Measurements from ENCODE around the gene EBF3.

The EBF3 gene

DNA sequence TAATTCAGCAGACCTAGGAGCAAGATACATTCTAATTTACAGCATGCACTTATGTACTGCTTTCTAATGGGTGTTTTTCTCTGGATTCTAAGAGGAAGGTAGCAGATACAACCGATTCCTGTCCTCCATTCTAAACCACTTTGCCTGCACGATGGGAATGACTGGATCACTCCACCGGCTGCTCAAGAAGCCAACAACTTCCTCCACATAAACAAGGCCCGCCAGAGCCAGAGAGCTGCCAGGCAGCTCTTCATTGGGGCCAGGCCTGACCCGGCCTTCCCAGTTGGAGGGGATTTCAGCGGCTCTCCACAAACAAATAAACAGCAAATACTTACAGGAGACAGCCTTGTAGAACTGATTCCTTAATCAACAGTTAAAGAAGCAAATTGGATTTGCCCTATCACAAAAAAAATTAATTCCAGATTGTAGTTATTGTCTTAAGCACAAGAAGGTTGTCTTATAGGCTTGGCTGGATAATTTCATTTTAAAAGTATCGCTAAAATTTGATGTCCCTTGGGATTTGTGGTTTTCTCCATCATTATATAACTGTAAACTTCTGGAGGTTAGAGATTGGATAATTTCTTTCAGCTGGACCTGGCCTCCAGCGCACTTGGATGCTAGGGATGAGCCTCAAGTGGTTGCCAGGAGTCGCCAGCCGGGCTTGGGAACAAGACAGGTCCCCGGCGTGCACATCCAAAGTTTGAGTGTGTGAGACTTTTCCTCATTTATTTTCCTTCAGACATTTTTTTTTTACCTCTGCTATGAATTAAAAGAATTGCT is 20.9 kb downstream of the EBF3 start:
- H3K4me3 ChIP-seq (ENCODE audit: low read depth, low read length) = no peak overlapping the region
- TF ChIP-seq, protein P1, sequence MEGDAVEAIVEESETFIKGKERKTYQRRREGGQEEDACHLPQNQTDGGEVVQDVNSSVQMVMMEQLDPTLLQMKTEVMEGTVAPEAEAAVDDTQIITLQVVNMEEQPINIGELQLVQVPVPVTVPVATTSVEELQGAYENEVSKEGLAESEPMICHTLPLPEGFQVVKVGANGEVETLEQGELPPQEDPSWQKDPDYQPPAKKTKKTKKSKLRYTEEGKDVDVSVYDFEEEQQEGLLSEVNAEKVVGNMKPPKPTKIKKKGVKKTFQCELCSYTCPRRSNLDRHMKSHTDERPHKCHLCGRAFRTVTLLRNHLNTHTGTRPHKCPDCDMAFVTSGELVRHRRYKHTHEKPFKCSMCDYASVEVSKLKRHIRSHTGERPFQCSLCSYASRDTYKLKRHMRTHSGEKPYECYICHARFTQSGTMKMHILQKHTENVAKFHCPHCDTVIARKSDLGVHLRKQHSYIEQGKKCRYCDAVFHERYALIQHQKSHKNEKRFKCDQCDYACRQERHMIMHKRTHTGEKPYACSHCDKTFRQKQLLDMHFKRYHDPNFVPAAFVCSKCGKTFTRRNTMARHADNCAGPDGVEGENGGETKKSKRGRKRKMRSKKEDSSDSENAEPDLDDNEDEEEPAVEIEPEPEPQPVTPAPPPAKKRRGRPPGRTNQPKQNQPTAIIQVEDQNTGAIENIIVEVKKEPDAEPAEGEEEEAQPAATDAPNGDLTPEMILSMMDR (IDR thresholded peaks at IDR 0.05; ENCODE audit: borderline replicate concordance, insufficient read depth, low read depth, low read length) = no peak

DNA sequence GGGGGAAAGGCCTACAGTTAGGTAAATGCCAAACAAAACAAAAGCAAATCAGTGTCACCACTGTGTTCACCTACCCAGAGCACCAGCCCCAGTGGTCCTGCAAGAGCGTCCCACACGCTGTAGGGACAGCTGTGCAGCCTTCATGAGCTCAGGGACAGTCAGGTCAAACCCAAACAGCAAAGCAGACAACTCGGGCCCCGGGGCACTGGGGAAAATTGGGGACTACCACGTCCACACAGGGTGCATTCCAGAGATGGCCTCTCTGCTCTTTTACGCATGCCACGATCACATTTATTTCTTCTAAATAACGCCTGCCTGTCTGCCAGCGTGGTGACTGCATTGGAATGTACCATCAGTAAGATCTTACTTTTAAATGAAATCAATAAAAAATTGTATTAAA is 21.7 kb downstream of the EBF3 start:
- TF ChIP-seq, protein P1 (IDR thresholded peaks at IDR 0.05; ENCODE audit: borderline replicate concordance, insufficient read depth, low read depth, low read length) = no peak
- H3K4me3 ChIP-seq (ENCODE audit: low read depth, low read length) = no peak overlapping the region

DNA sequence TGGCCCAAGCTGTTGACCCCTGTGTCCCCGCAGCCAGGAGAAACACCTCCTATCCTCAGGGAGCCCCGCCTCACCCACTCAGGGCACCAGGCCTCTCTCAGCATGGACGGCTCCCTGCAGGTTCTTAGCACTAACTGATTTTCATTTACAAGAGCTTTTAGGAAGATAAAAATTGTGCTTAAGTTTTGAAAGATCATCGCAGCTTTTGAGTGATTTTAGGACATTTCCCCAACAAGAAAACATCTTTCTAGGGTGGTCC is 22.1 kb downstream of the EBF3 start:
- TF ChIP-seq, protein P1 (IDR thresholded peaks at IDR 0.05; ENCODE audit: borderline replicate concordance, insufficient read depth, low read depth, low read length) = no peak

DNA sequence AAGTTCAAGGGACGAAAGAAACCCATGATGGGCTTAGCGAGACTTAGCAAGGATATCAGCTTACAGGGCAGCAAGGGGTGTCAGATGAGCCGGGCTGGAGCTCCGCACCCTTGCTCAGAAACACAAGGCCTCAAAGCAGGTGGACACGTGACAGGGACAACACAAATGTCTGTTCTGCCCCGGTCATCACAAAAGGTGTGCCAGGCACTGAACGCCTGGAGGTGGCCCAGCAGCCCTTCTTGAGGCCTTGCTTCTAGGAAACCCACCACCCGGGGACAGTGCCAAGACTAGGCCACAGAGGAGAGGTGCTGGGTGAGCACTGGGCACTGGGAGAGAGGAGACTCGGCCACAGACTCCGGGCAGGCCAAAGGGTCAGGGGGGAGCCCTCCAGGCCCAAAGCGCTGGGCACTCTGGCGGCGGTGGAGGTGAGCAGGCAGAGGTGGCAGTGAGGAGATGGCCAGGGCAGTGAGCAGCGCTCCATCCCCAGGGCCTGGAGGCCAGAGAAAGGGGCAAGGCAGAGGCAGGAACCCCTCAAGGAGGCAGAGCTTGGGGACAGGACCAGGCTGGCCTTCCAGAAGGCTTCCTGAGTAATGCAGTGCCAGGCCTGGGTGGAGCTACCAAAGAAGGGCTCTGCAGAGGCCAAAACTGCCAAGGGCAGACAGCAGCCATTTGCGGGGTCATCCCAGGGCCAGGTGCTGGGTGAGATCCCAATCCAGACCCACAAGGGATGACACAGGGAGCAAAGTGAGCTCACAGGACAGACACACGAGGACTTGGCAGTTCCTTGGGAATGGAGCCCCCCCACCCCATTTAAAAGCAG is 22.7 kb downstream of the EBF3 start:
- H3K4me3 ChIP-seq (ENCODE audit: low read depth, low read length) = no peak overlapping the region
- TF ChIP-seq, protein P1 (IDR thresholded peaks at IDR 0.05; ENCODE audit: borderline replicate concordance, insufficient read depth, low read depth, low read length) = no peak

More for the DNA sequence above, 22.1 kb downstream of the EBF3 start:
- H3K4me3 ChIP-seq (ENCODE audit: low read depth, low read length) = no peak overlapping the region

DNA sequence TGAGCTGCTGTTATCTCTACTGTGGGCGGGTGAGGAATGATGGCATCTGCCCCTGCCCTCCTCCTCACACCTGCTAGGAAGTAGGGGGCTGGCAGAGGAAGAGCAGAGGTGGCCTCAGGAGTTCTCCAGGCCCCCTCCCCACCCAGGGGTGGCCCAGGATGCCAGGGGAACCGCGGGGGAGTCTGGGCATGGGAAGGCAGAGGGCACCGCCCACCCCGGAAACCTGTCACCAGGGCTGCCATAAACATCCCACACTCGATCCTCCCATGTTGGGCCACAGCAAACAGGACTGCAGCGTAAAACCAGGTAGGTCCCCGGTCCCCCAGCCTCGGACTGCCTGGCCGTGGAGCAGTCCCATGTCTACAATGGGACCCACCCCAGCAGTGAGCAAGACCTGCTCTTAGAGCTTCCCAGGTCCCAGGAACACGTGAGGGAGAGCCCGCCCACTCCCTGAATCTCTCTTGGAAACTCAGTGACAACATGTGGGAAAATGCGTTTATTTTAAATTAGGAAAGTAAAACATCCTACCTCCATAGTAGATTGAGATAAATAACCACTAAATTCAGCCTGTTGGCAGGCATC is 23.4 kb downstream of the EBF3 start:
- H3K4me3 ChIP-seq (ENCODE audit: low read depth, low read length) = no peak overlapping the region
- TF ChIP-seq, protein P1 (IDR thresholded peaks at IDR 0.05; ENCODE audit: borderline replicate concordance, insufficient read depth, low read depth, low read length) = no peak

DNA sequence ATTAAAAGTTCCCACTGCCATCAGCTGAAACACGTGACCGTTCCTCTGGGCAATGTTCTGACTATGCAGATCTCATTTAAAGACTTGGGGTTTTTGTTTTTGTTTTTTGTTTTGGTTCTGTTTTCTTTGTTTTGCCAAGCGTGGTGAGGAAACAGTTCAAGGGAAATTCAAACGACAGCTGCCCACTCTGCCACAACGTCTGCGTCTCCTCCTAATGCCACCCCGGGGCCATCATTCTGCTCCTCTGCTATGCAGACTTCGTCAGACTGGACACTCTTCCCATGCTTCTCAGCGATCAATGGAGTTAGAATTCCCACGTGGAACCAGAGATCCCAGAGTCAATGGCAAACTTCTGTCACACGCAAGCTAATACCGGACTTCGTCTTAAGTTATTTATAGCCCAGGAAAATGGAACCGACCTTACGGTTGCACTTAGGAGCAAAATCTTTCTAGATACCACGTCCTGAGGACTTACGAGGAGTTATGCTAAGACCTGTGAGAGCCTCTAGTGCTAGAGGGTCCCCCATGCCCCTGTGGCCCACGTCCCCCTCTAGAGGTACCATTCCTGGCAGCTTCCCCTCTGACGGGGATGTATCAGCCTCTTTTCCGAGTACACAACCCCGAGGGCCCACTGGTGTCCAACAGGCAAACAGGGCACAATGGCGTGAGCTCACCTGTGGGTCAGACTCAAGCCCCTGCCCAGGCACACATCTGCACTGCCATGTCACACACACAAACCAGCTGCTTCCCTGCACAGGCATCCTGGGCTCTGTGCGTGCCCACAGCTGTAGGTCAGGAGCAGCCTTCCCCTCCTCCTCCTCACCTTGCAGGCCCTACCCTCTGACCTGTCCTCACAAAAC is 24.4 kb downstream of the EBF3 start:
- H3K4me3 ChIP-seq (ENCODE audit: low read depth, low read length) = no peak overlapping the region
- TF ChIP-seq, protein P1 (IDR thresholded peaks at IDR 0.05; ENCODE audit: borderline replicate concordance, insufficient read depth, low read depth, low read length) = no peak

Measured in GM12875 (cell line).